ENCODE data around the gene DSE. TPM values are rescaled to one million over a fixed set of nuclear protein-coding genes. Genes with fewer than 3 reads are reported as not detected.

Gene DSE
- total RNA-seq, 1 donor from 2014 or later, result 12.7 TPM

DNA sequence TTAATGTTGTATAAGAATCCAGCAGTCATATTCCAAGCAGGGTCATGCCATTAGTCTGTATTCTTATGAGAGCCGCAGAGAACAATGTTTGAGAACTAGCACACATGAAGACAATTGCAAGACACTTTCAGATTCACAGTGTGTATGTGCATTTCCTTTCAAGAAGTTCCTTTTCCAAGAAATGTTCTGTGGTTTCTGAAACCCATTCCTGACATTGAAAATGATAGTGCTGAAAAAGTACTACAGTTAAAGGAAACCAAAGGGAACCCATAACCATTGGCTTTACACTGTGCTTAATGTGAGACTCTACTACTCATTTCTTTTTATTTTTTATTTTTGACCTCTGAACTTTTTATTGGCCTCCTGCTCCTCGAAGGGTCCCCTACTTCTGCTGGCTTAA, 86.2 kb downstream of the DSE start:
- DNase-seq (no peak), ATAC-seq (no peak)
- intact Hi-C loops (cut with micrococcal nuclease), result no loop called here

DNA sequence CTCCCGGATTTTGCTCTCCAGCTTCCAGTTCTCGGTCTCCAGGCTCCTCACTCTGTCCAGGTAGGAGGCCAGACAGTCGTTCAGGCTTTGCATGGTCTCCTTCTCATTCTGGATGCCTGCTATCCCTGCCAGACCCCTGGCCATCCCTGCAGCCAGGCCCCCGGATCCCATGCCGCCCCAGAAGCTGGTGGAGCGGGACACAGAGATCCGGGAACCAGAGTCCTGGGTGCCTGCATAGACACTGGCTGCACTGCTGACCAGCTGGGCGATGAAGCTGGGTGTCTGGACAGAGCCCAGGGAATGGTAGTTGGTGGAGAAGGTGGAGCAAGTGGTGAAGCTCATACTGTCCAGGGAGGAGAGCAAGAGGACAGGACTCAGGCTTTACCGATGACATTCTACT, 87.5 kb downstream of the DSE start:
- intact Hi-C loops (cut with micrococcal nuclease), result no loop called here
- DNase-seq, result no peak

GRCh38 chr6:116459927-116460326, 89.2 kb downstream of the DSE start:
- DNase-seq, result no peak
- ATAC-seq, result no peak
- intact Hi-C loops (cut with micrococcal nuclease), result no loop called here

More for the DNA sequence above, 87.5 kb downstream of the DSE start:
- no peak for ATAC-seq

GRCh38 chr6:116461331-116461931, 90.7 kb downstream of the DSE start, which contains the start of gene CALHM6:
Gene CALHM6, plus strand, starts transcription at chr6:116461375. Its CDS starts 555 bp downstream, at chr6:116461930.
- DNase-seq (no peak), ATAC-seq (no peak)
- intact Hi-C loops (cut with micrococcal nuclease), result no loop called here

DNA sequence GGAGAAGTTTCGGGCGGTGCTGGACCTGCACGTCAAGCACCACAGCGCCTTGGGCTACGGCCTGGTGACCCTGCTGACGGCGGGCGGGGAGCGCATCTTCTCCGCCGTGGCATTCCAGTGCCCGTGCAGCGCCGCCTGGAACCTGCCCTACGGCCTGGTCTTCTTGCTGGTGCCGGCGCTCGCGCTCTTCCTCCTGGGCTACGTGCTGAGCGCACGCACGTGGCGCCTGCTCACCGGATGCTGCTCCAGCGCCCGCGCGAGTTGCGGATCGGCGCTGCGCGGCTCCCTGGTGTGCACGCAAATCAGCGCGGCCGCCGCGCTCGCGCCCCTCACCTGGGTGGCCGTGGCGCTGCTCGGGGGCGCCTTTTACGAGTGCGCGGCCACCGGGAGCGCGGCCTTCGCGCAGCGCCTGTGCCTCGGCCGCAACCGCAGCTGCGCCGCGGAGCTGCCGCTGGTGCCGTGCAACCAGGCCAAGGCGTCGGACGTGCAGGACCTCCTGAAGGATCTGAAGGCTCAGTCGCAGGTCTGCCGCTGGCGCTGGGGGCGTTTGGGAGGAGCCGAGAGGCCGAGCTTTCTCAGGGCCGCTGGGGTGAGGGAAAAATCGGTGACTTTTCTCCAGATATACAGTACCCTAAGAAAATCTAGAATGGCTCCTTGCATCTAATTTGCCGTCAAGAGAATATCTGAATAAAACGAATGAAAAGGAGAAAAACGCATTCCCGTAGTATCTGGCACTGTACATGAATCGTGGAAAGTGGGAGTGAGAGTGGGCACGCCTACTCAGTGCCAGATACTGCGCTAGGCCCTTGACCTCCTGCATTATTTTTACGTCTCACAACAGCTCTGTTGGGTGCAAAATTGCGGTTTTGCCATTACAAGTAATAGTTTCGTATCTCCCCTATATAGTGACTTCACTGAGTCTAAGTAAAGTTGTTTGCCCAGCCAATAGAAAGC, 91.5 kb downstream of the DSE start:
- peak; percentile 79 for DNase-seq
- peak; percentile 84 for ATAC-seq
- intact Hi-C loops (cut with micrococcal nuclease), result no loop called here

GRCh38 chr6:116463301-116463700, 92.6 kb downstream of the DSE start:
- ATAC-seq (no peak), DNase-seq (no peak)
- intact Hi-C loops (cut with micrococcal nuclease), result no loop called here

DNA sequence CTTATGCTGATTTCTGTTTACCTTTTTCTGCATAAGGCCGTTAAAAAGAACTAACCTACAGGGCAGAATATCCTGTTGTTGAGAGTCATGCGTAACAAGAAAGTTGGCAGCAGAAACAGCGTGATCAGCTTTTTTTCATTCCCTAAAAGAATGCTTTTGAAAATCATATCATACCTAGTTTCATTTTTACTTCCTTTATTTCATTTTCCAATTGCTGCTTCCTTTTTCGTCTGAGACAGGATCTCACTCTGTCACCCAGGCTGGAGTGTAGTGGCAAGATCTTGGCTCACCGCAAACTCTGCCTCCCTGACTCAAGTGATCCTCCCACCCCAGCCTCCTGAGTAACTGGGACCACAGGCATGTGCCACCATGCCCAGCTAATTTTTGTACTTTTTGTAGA, 94.5 kb downstream of the DSE start:
- ATAC-seq (no peak), DNase-seq (no peak)
- intact Hi-C loops (cut with micrococcal nuclease), result no loop called here

GRCh38 chr6:116467096-116467495, 96.3 kb downstream of the DSE start:
- ATAC-seq, result no peak
- no peak for DNase-seq
- intact Hi-C loops (cut with micrococcal nuclease), result no loop called here

DNA sequence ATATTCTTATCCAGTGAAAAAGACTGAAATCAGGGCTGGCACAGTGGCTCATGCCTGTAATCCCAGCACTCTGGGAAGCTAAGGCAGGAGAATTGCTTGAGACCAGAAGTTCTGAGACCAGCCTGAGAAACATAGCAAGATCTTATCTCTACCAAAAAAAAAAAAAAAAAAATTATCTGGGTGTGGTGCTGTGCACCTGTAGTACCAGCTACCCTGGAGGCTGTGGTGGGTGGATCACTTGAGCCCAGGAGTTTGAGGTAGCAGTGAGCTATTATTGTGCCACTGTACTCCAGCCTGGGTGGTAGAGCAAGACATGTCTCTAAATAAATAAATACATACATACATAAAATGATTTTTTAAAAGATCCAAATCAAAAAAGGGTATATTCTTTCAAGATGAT, 96.8 kb downstream of the DSE start:
- ATAC-seq, result no peak
- intact Hi-C loops (cut with micrococcal nuclease), result no loop called here
- DNase-seq, result no peak

- DNase-seq, result no peak
- intact Hi-C loops (cut with micrococcal nuclease), result no loop called here
- peak; percentile 74 for ATAC-seq
Measured at GRCh38 chr6:116468293-116468692, 97.5 kb downstream of the DSE start.

GRCh38 chr6:116471531-116471930, 100.8 kb downstream of the DSE start:
- DNase-seq, result no peak
- intact Hi-C loops (cut with micrococcal nuclease), result no loop called here
- ATAC-seq, result no peak

DNA sequence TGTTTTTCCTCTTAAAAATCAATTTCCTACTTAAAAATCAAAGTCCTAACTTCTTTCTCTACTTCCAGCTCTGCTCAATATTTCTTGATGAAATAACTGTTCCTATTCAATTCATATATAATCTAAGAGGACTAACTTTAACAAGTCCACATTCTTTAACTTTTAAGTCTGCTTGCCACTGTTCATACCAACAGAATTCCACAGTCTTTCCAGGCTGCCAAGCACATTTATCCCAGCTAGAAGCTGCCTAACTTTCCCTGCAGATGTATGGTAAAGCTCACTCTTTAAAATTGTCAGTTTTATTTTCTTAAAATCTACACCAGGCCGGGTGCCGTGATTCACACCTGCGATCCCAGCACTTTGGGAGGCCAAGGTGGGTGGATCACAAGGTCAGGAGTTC, 102.0 kb downstream of the DSE start:
- intact Hi-C loops (cut with micrococcal nuclease), result no loop called here
- no peak for DNase-seq
- no peak for ATAC-seq

- intact Hi-C loops (cut with micrococcal nuclease), result no loop called here
- DNase-seq (no peak), ATAC-seq (no peak)
Measured at GRCh38 chr6:116475141-116475540, 104.4 kb downstream of the DSE start.

GRCh38 chr6:116476002-116476678, 105.4 kb downstream of the DSE start:
- intact Hi-C loops (cut with micrococcal nuclease), result no loop called here
- no peak for DNase-seq
- peak; percentile 63 for ATAC-seq

GRCh38 chr6:116482780-116483179, 112.0 kb downstream of the DSE start:
- DNase-seq (no peak), ATAC-seq (no peak)
- intact Hi-C loops (cut with micrococcal nuclease), result no loop called here

DNA sequence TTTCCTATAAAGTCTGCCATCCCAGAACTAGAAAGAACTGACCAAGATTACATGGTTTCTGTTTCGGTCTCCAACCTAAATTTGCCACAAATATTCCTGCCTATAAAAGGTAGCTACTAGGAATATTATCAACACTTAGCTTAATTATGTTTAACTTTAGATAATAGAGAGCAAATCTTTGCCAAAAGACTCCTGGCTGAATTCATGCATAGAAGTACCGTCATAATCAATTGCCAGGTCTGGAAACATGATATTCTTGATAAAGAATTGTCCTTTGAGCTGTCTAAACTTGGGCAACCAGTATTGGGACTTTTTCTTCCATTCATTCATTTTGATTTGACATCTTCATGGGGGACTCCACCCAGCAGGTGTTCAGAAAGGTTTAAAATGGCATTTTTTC, 112.9 kb downstream of the DSE start:
- ATAC-seq, result no peak
- intact Hi-C loops (cut with micrococcal nuclease), result no loop called here
- DNase-seq, result no peak

DNA sequence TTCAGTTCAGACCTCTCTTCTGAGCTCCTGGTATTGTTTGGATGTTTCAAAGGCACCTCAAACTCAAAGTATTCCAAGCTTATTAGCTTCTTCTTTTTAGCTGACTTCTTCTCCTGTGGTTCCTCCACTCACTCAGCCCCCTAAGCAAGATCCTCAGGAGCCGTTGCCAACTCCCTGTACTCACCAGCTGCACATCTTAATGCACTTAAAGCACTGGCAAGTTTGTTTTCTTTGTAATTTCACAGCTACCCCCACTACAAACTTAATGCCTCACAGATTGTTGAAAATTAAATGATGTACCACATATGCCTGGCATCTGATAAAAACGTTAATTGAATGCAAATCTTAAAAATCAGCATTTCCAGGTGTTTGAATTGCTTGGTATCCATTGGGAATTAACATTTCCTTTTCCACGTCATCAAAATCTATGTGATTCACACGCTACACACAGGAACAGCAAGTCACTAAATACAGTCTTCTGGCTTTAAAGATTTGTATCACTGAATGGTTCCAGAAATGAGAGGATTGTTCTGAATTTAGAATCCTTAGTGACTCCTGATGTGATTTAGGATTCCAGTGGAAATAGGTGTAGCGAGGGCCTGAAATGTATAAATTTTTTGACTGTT, 114.9 kb downstream of the DSE start:
- no peak for ATAC-seq
- intact Hi-C loops (cut with micrococcal nuclease), result no loop called here
- no peak for DNase-seq

- intact Hi-C loops (cut with micrococcal nuclease), result no loop called here
- DNase-seq (no peak), ATAC-seq (no peak)
Measured at GRCh38 chr6:116491610-116492330, 121.0 kb downstream of the DSE start.

Measured in left ventricle myocardium superior (tissue), 1 donor.